C4-2B (cell line): Measurements from ENCODE around the gene RSPH10B.
"Not testable (repeated sequence)": the region's sequence is repeated elsewhere in the genome, so short reads cannot be mapped to it uniquely, and the experiment has no call there.

Experiments used
- CTCF ChIP-seq: fragments of 450-650 bp; conservative IDR thresholded peaks from 2 replicates; pipeline ENCODE4 v1.5.1; 2017; ENCODE audit warnings: mild to moderate bottlenecking
- ZFX ChIP-seq: fragments of 450-650 bp; IDR thresholded peaks from 2 replicates; pipeline ENCODE4 v1.6.1; 2017

GRCh38 chr7:5930290-5930689 lies 40.2 kb downstream of the RSPH10B start:
- not testable (repeated sequence) for TF ChIP-seq CTCF, ZFX
